CD4-positive, alpha-beta memory T cell (primary cell): Measurements from ENCODE around the gene ADGRG3. TPM values are rescaled to one million over a fixed set of nuclear protein-coding genes. Genes with fewer than 3 reads are reported as not detected.

Experiments used
- CTCF ChIA-PET: fragments of 350-600 bp; sonication (Branson Sonifier 250); formaldehyde crosslinking; loops from one replicate; lab custom pipeline; 2021; ENCODE audit warnings: inconsistent platforms; ENCODE audit not compliant: partially characterized antibody; lab: Charles Lee
- POLR2A ChIA-PET: fragments of 350-600 bp; sonication (Branson Sonifier 250); formaldehyde crosslinking; loops from one replicate; lab custom pipeline; 2021; ENCODE audit not compliant: partially characterized antibody; lab: Charles Lee
- DNase-seq, 5 donors: peaks; one replicate each; pipeline versions ENCODE4 v3.0.0 to v3.0.0-alpha.2; 2020 to 2022; ENCODE audit warnings: mixed read lengths in 1 of 5
- H3K27ac ChIP-seq: one replicate; pipeline ENCODE4 v1.7.0; 2013; ENCODE audit warnings: low read depth, low read length
- H3K27me3 ChIP-seq: 2 replicates; pipeline ENCODE4 v1.7.0; 2013; ENCODE audit warnings: mild to moderate bottlenecking, low read length, moderate library complexity; ENCODE audit not compliant: insufficient read depth
- H3K36me3 ChIP-seq: 2 replicates; pipeline ENCODE4 v1.7.0; 2013; ENCODE audit warnings: mild to moderate bottlenecking, low read length, moderate library complexity; ENCODE audit not compliant: insufficient read depth
- H3K4me1 ChIP-seq: 2 replicates; pipeline ENCODE4 v1.7.0; 2013; ENCODE audit warnings: mild to moderate bottlenecking, low read length, moderate library complexity; ENCODE audit not compliant: insufficient read depth
- H3K4me3 ChIP-seq, 2 donors: one replicate each; pipeline ENCODE4 v1.7.0; 2013; ENCODE audit warnings: low read length in 2 of 2, mild to moderate bottlenecking in 1 of 2
- H3K9me3 ChIP-seq, 2 donors: one replicate each; pipeline ENCODE4 v1.7.0; 2013; ENCODE audit warnings: low read length in 2 of 2, control low read depth in 1 of 2; ENCODE audit not compliant: control insufficient read depth in 1 of 2
- H3K27ac Mint-ChIP-seq, 7 donors: one replicate each; pipeline ENCODE4 v1.8.0; 2020 to 2021; ENCODE audit warnings: mixed read lengths in 7 of 7, mild to moderate bottlenecking in 6 of 7, inconsistent platforms in 3 of 7, moderate library complexity in 3 of 7
- H3K27me3 Mint-ChIP-seq, 2 donors: one replicate each; pipeline ENCODE4 v1.8.0; 2020 to 2021; ENCODE audit warnings: mixed read lengths in 2 of 2
- H3K36me3 Mint-ChIP-seq, 2 donors: one replicate each; pipeline ENCODE4 v1.8.0; 2020 to 2021; ENCODE audit warnings: mixed read lengths in 2 of 2, inconsistent platforms in 1 of 2, mild to moderate bottlenecking in 1 of 2
- H3K4me1 Mint-ChIP-seq, 4 donors: one replicate each; pipeline ENCODE4 v1.8.0; 2020 to 2021; ENCODE audit warnings: mixed read lengths in 4 of 4, mild to moderate bottlenecking in 1 of 4
- H3K4me3 Mint-ChIP-seq, 8 donors: one replicate each; pipeline ENCODE4 v1.8.0; 2020 to 2021; ENCODE audit warnings: mixed read lengths in 8 of 8, mild to moderate bottlenecking in 7 of 8, moderate library complexity in 6 of 8, inconsistent platforms in 3 of 8
- H3K9me3 Mint-ChIP-seq, 8 donors: one replicate each; pipeline ENCODE4 v1.8.0; 2020 to 2021; ENCODE audit warnings: mixed read lengths in 8 of 8, mild to moderate bottlenecking in 5 of 8, inconsistent platforms in 3 of 8, moderate library complexity in 1 of 8
- intact Hi-C: fragments of 100-400 bp; cut with micrococcal nuclease; formaldehyde crosslinking; loops from one replicate; pipeline ENCODE4 v1.15.1; 2023
- polyA plus RNA-seq, 2 donors: library from polyadenylated mRNA; unstranded; fragments of 300-500 nt; fragmentation: Illumina TruSeq; gene quantifications; one replicate each; pipeline ENCODE4 v1.2.3, GENCODE V29; 2021
- total RNA-seq, 2 experiments: library from RNA; stranded (reverse); gene quantifications; one replicate each; pipeline ENCODE4 v1.2.3, GENCODE V29; 2021

The ADGRG3 gene
- total and polyA plus RNA-seq, 4 experiments from 2014 or later: not detected

- no peaks in the 10 kb centered on the region for H3K36me3 ChIP-seq
- no peaks in the 10 kb centered on the region for H3K9me3 ChIP-seq
- ChIA-PET POLR2A (interaction anchor here (0.8 to 4.2 kb wide), 5 partner anchors 38 to 88 kb away, joined by 3 to 16 read pairs (median 4); partner anchors contain the start of gene KATNB1), CTCF (interaction anchor here (0.7 to 11.4 kb wide), 7 partner anchors 10 to 358 kb away, joined by 3 to 357 read pairs (median 34); no protein-coding TSS in a partner anchor)
- intact Hi-C loops: no loop called here
- DNase-seq: no peak
- Mint-ChIP-seq H3K27me3 (no peaks in the 10 kb centered on the region), H3K9me3 (no peaks in the 10 kb centered on the region), H3K36me3 (no peaks in the 10 kb centered on the region), H3K4me3 (no peak overlapping the region), H3K27ac (peak overlapping the region in 4 of 7 donors; percentile 50 to 78 (median 56)), H3K4me1 (peaks cover 15 to 32% (median 22%) of the 10 kb centered on the region in 4 donors)
- no peaks in the 10 kb centered on the region for H3K27me3 ChIP-seq
- H3K4me3 ChIP-seq: no peak overlapping the region
- H3K4me1 ChIP-seq: peaks cover 26% of the 10 kb centered on the region
- no peak overlapping the region for H3K27ac ChIP-seq
Measured at GRCh38 chr16:57647136-57647875, 20.8 kb upstream of the ADGRG3 start.

- peaks cover 26% of the 10 kb centered on the region for H3K4me1 ChIP-seq
- POLR2A ChIA-PET: interaction anchor here (0.8 to 4.2 kb wide), 5 partner anchors 39 to 87 kb away, joined by 3 to 16 read pairs (median 3); partner anchors contain the start of gene KATNB1
- H3K4me3 Mint-ChIP-seq: peak overlapping the region in 2 of 8 donors; percentile 26 to 44
Measured at GRCh38 chr16:57648125-57648524, 20.0 kb upstream of the ADGRG3 start.

GRCh38 chr16:57648581-57649442, 19.3 kb upstream of the ADGRG3 start:
- Mint-ChIP-seq H3K27me3 (no peaks in the 10 kb centered on the region), H3K9me3 (no peaks in the 10 kb centered on the region), H3K27ac (peak overlapping the region in 4 of 7 donors; percentile 29 to 79 (median 64)), H3K36me3 (no peaks in the 10 kb centered on the region), H3K4me3 (peak overlapping the region in 1 of 8 donors; percentile 3), H3K4me1 (peaks cover 15 to 32% (median 23%) of the 10 kb centered on the region in 4 donors)
- H3K36me3 ChIP-seq: no peaks in the 10 kb centered on the region
- H3K27ac ChIP-seq: no peak overlapping the region
- H3K4me3 ChIP-seq: no peak overlapping the region
- peaks cover 26% of the 10 kb centered on the region for H3K4me1 ChIP-seq
- ChIA-PET CTCF (interaction anchor here (0.6 to 11.4 kb wide), 15 partner anchors 8 to 106 kb away, joined by 3 to 357 read pairs (median 4); partner anchors contain the start of gene ADGRG5), POLR2A (interaction anchor here (1.3 to 4.2 kb wide), 3 partner anchors 48 to 57 kb away, joined by 3 to 16 read pairs (median 3); no protein-coding TSS in a partner anchor)
- intact Hi-C loops: loop anchor here (1.0 kb wide), 4 partner anchors 58 to 349 kb away; no protein-coding TSS in a partner anchor
- H3K9me3 ChIP-seq: no peaks in the 10 kb centered on the region
- no peaks in the 10 kb centered on the region for H3K27me3 ChIP-seq
- DNase-seq: peak; percentile 78 to 85 (median 80)

More at GRCh38 chr16:57648125-57648524, 20.0 kb upstream of the ADGRG3 start:
- Histone ChIP-seq H3K36me3 (no peaks in the 10 kb centered on the region), H3K4me3 (no peak overlapping the region), H3K27me3 (no peaks in the 10 kb centered on the region), H3K27ac (no peak overlapping the region), H3K9me3 (no peaks in the 10 kb centered on the region)
- Mint-ChIP-seq H3K4me1 (peaks cover 15 to 32% (median 23%) of the 10 kb centered on the region in 4 donors), H3K27ac (peak overlapping the region in 3 of 7 donors; percentile 2 to 60 (median 52)), H3K27me3 (no peaks in the 10 kb centered on the region), H3K9me3 (no peaks in the 10 kb centered on the region), H3K36me3 (no peaks in the 10 kb centered on the region)
- intact Hi-C loops: no loop called here
- peak in 1 of 5 donors; percentile 13 for DNase-seq
- CTCF ChIA-PET: interaction anchor here (1.0 to 11.4 kb wide), 10 partner anchors 11 to 105 kb away, joined by 3 to 357 read pairs (median 7); partner anchors contain the start of gene ADGRG5

GRCh38 chr16:57649443-57649751, 18.7 kb upstream of the ADGRG3 start:
- Histone ChIP-seq H3K4me1 (peaks cover 26% of the 10 kb centered on the region), H3K4me3 (no peak overlapping the region), H3K9me3 (no peaks in the 10 kb centered on the region), H3K27me3 (no peaks in the 10 kb centered on the region), H3K27ac (no peak overlapping the region), H3K36me3 (no peaks in the 10 kb centered on the region)
- peaks cover 15 to 32% (median 23%) of the 10 kb centered on the region in 4 donors for H3K4me1 Mint-ChIP-seq
- H3K9me3 Mint-ChIP-seq: no peaks in the 10 kb centered on the region
- intact Hi-C loops: loop anchor here (1.0 kb wide), 4 partner anchors 58 to 349 kb away; no protein-coding TSS in a partner anchor
- no peaks in the 10 kb centered on the region for H3K27me3 Mint-ChIP-seq
- H3K27ac Mint-ChIP-seq: peak overlapping the region in 2 of 7 donors; percentile 57 to 72
- ChIA-PET CTCF (interaction anchor here (1.0 to 11.4 kb wide), 11 partner anchors 9 to 107 kb away, joined by 3 to 357 read pairs (median 5); partner anchors contain the start of gene ADGRG5), POLR2A (interaction anchor here (0.9 to 4.2 kb wide), 3 partner anchors 49 to 87 kb away, joined by 3 to 16 read pairs (median 3); no protein-coding TSS in a partner anchor)
- DNase-seq: no peak
- no peak overlapping the region for H3K4me3 Mint-ChIP-seq
- no peaks in the 10 kb centered on the region for H3K36me3 Mint-ChIP-seq

GRCh38 chr16:57649846-57650245, 18.3 kb upstream of the ADGRG3 start:
- Histone ChIP-seq H3K27me3 (no peaks in the 10 kb centered on the region), H3K4me3 (no peak overlapping the region), H3K36me3 (no peaks in the 10 kb centered on the region), H3K9me3 (no peaks in the 10 kb centered on the region), H3K27ac (no peak overlapping the region), H3K4me1 (peaks cover 26% of the 10 kb centered on the region)
- Mint-ChIP-seq H3K9me3 (no peaks in the 10 kb centered on the region), H3K27me3 (no peaks in the 10 kb centered on the region), H3K4me3 (no peak overlapping the region), H3K36me3 (no peaks in the 10 kb centered on the region), H3K27ac (no peak overlapping the region), H3K4me1 (peaks cover 15 to 32% (median 23%) of the 10 kb centered on the region in 4 donors)
- no peak for DNase-seq
- ChIA-PET POLR2A (interaction anchor here (0.9 to 4.2 kb wide), 2 partner anchors 58 to 87 kb away, joined by 3 to 16 read pairs; no protein-coding TSS in a partner anchor), CTCF (interaction anchor here (1.0 to 11.4 kb wide), 10 partner anchors 9 to 78 kb away, joined by 3 to 357 read pairs (median 7); no protein-coding TSS in a partner anchor)
- intact Hi-C loops: loop anchor here (1.0 kb wide), 4 partner anchors 59 to 350 kb away; no protein-coding TSS in a partner anchor
